ENCODE data around the gene ZCCHC17. TPM values are rescaled to one million over a fixed set of nuclear protein-coding genes. Genes with fewer than 3 reads are reported as not detected.

The ZCCHC17 gene
- total RNA-seq, 1 experiment from 2014 or later = 42.0 TPM

DNA sequence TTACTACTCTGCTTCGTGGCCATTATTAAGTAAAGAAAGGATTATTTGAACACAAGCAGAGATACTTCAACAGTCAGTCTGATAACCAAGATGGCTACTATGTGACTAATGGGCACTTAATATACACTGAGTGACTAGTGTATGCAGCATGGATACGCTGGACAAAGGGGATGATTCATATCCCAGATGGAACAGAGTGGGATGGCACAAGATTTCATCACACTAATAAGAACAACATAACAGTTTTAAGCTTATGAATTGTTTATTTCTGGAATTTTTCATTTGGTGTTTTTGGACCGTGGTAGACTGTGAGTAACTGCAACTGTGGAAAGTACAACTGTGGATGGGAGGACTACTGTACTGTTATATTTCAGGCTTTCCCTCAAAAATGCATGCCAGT is 9.4 kb downstream of the ZCCHC17 start:
- Mint-ChIP-seq H3K4me1 (peaks cover 18% of the 10 kb centered on the region), H3K27ac (peak overlapping the region; percentile 55)
- CTCF ChIA-PET = no interaction called here

More for the DNA sequence above, 9.4 kb downstream of the ZCCHC17 start:
- no peaks in the 10 kb centered on the region for H3K27me3 Mint-ChIP-seq (ENCODE audit: low read depth)
- DNase-seq (ENCODE audit: low spot score) (no peak), ATAC-seq (no peak)
- H3K4me3 Mint-ChIP-seq = no peak overlapping the region
- peaks cover 15% of the 10 kb centered on the region for H3K36me3 Mint-ChIP-seq
- no peak for TF ChIP-seq OVOL2 (CRISPR knock-in tag; IDR thresholded peaks at IDR 0.05; ENCODE audit: borderline replicate concordance)
- TF ChIP-seq CTCF (IDR thresholded peaks at IDR 0.05) = no peak
- TF ChIP-seq, protein P1, sequence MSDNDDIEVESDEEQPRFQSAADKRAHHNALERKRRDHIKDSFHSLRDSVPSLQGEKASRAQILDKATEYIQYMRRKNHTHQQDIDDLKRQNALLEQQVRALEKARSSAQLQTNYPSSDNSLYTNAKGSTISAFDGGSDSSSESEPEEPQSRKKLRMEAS (CRISPR knock-in tag; IDR thresholded peaks at IDR 0.05) = no peak
- TF ChIP-seq, protein P2, sequence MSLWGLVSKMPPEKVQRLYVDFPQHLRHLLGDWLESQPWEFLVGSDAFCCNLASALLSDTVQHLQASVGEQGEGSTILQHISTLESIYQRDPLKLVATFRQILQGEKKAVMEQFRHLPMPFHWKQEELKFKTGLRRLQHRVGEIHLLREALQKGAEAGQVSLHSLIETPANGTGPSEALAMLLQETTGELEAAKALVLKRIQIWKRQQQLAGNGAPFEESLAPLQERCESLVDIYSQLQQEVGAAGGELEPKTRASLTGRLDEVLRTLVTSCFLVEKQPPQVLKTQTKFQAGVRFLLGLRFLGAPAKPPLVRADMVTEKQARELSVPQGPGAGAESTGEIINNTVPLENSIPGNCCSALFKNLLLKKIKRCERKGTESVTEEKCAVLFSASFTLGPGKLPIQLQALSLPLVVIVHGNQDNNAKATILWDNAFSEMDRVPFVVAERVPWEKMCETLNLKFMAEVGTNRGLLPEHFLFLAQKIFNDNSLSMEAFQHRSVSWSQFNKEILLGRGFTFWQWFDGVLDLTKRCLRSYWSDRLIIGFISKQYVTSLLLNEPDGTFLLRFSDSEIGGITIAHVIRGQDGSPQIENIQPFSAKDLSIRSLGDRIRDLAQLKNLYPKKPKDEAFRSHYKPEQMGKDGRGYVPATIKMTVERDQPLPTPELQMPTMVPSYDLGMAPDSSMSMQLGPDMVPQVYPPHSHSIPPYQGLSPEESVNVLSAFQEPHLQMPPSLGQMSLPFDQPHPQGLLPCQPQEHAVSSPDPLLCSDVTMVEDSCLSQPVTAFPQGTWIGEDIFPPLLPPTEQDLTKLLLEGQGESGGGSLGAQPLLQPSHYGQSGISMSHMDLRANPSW (CRISPR knock-in tag; conservative IDR thresholded peaks at IDR 0.05; ENCODE audit: low read depth) = no peak
- TF ChIP-seq, protein P3, sequence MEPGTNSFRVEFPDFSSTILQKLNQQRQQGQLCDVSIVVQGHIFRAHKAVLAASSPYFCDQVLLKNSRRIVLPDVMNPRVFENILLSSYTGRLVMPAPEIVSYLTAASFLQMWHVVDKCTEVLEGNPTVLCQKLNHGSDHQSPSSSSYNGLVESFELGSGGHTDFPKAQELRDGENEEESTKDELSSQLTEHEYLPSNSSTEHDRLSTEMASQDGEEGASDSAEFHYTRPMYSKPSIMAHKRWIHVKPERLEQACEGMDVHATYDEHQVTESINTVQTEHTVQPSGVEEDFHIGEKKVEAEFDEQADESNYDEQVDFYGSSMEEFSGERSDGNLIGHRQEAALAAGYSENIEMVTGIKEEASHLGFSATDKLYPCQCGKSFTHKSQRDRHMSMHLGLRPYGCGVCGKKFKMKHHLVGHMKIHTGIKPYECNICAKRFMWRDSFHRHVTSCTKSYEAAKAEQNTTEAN (CRISPR knock-in tag; IDR thresholded peaks at IDR 0.05) = no peak
- no peak for TF ChIP-seq IRF2 (CRISPR knock-in tag; IDR thresholded peaks at IDR 0.05; ENCODE audit: borderline replicate concordance, low read depth)
- TF ChIP-seq TP53 (CRISPR knock-in tag; IDR thresholded peaks at IDR 0.05) = no peak
- no peak for TF ChIP-seq ZNF317 (CRISPR knock-in tag; IDR thresholded peaks at IDR 0.05; ENCODE audit: borderline replicate concordance, low read depth)
- TF ChIP-seq, protein P4, sequence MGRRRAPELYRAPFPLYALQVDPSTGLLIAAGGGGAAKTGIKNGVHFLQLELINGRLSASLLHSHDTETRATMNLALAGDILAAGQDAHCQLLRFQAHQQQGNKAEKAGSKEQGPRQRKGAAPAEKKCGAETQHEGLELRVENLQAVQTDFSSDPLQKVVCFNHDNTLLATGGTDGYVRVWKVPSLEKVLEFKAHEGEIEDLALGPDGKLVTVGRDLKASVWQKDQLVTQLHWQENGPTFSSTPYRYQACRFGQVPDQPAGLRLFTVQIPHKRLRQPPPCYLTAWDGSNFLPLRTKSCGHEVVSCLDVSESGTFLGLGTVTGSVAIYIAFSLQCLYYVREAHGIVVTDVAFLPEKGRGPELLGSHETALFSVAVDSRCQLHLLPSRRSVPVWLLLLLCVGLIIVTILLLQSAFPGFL (CRISPR knock-in tag; IDR thresholded peaks at IDR 0.05; ENCODE audit: borderline replicate concordance) = no peak
- no peak for TF ChIP-seq E2F5 (CRISPR knock-in tag; IDR thresholded peaks at IDR 0.05)
- no peak for TF ChIP-seq PRDM15 (CRISPR knock-in tag; IDR thresholded peaks at IDR 0.05)
- no peak for TF ChIP-seq NFYB (CRISPR knock-in tag; conservative IDR thresholded peaks at IDR 0.05; ENCODE audit: low read depth)
- TF ChIP-seq AR (CRISPR knock-in tag; IDR thresholded peaks at IDR 0.05) = no peak
- no peak for TF ChIP-seq FOXK1 (CRISPR knock-in tag; IDR thresholded peaks at IDR 0.05)
- TF ChIP-seq, protein P5, sequence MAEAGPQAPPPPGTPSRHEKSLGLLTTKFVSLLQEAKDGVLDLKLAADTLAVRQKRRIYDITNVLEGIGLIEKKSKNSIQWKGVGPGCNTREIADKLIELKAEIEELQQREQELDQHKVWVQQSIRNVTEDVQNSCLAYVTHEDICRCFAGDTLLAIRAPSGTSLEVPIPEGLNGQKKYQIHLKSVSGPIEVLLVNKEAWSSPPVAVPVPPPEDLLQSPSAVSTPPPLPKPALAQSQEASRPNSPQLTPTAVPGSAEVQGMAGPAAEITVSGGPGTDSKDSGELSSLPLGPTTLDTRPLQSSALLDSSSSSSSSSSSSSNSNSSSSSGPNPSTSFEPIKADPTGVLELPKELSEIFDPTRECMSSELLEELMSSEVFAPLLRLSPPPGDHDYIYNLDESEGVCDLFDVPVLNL (CRISPR knock-in tag; IDR thresholded peaks at IDR 0.05; ENCODE audit: borderline replicate concordance, low read depth) = no peak
- no peak for TF ChIP-seq ZNF263 (CRISPR knock-in tag; IDR thresholded peaks at IDR 0.05; ENCODE audit: low read depth)
- TF ChIP-seq, protein P6, sequence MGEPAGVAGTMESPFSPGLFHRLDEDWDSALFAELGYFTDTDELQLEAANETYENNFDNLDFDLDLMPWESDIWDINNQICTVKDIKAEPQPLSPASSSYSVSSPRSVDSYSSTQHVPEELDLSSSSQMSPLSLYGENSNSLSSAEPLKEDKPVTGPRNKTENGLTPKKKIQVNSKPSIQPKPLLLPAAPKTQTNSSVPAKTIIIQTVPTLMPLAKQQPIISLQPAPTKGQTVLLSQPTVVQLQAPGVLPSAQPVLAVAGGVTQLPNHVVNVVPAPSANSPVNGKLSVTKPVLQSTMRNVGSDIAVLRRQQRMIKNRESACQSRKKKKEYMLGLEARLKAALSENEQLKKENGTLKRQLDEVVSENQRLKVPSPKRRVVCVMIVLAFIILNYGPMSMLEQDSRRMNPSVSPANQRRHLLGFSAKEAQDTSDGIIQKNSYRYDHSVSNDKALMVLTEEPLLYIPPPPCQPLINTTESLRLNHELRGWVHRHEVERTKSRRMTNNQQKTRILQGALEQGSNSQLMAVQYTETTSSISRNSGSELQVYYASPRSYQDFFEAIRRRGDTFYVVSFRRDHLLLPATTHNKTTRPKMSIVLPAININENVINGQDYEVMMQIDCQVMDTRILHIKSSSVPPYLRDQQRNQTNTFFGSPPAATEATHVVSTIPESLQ (CRISPR knock-in tag; IDR thresholded peaks at IDR 0.05) = no peak
- TF ChIP-seq NFE2L1 (CRISPR knock-in tag; IDR thresholded peaks at IDR 0.05) = no peak
- H3K9me3 Mint-ChIP-seq = no peaks in the 10 kb centered on the region
- POLR2A ChIA-PET = no interaction called here

All from WTC11 (cell line).